Kidney epithelial cell (primary cell): ENCODE measurements around the gene LRFN5. TPM values are rescaled to one million over a fixed set of nuclear protein-coding genes. Genes with fewer than 3 reads are reported as not detected.

Experiments used
- DNase-seq: peaks from one replicate; pipeline ENCODE4 v3.0.0-alpha.2; 2010; ENCODE audit warnings: low read depth
- H3K27me3 ChIP-seq: 2 replicates; pipeline ENCODE4 v1.6.0; 2011; ENCODE audit warnings: low read length; ENCODE audit not compliant: control insufficient read depth, insufficient read depth
- H3K36me3 ChIP-seq: 2 replicates; pipeline ENCODE4 v1.5.1; 2011; ENCODE audit warnings: low read length; ENCODE audit not compliant: control insufficient read depth, insufficient read depth
- H3K4me3 ChIP-seq: 2 replicates; pipeline ENCODE4 v1.5.1; 2011; ENCODE audit warnings: low read depth, mild to moderate bottlenecking, control low read depth, low read length
- total RNA-seq: library from RNA; depleted of rRNA; stranded (reverse); fragments of >200 nt; gene quantifications from 2 replicates; pipeline ENCODE4 v1.2.3, GENCODE V29; 2015
- TF ChIP-seq, protein P1 (sequence below): IDR thresholded peaks from 2 replicates; pipeline ENCODE4 v1.5.1; 2011; ENCODE audit warnings: mild to moderate bottlenecking, moderate library complexity, low read length, control low read depth, inconsistent platforms; ENCODE audit not compliant: insufficient read depth, poor library complexity, severe bottlenecking

LRFN5 gene
- total RNA-seq, 1 donor from 2014 or later = 3.5 TPM

DNA sequence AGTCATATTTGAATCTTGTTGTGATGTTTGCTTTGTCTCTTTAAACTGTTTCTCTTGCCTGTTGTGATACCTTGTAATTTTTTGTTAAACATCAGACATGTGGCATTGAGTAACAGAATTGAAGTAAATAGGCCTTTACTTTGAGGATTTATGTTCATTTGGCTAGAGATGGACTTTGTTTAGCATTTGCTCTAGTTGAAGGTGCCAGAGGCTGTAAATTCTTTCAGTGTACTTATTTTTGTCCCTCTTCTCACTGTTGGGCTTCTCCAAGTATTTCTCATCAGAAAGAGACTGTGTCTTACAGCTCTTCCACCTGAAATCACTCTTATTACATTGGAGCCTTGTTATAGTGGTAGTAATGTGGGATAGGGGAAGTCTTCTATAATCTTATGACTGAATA, 175.8 kb downstream of the LRFN5 start:
- DNase-seq = no peak
- no peak overlapping the region for H3K4me3 ChIP-seq
- no peaks in the 10 kb centered on the region for H3K36me3 ChIP-seq
- TF ChIP-seq, protein P1, sequence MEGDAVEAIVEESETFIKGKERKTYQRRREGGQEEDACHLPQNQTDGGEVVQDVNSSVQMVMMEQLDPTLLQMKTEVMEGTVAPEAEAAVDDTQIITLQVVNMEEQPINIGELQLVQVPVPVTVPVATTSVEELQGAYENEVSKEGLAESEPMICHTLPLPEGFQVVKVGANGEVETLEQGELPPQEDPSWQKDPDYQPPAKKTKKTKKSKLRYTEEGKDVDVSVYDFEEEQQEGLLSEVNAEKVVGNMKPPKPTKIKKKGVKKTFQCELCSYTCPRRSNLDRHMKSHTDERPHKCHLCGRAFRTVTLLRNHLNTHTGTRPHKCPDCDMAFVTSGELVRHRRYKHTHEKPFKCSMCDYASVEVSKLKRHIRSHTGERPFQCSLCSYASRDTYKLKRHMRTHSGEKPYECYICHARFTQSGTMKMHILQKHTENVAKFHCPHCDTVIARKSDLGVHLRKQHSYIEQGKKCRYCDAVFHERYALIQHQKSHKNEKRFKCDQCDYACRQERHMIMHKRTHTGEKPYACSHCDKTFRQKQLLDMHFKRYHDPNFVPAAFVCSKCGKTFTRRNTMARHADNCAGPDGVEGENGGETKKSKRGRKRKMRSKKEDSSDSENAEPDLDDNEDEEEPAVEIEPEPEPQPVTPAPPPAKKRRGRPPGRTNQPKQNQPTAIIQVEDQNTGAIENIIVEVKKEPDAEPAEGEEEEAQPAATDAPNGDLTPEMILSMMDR = no peak
- no peaks in the 10 kb centered on the region for H3K27me3 ChIP-seq

DNA sequence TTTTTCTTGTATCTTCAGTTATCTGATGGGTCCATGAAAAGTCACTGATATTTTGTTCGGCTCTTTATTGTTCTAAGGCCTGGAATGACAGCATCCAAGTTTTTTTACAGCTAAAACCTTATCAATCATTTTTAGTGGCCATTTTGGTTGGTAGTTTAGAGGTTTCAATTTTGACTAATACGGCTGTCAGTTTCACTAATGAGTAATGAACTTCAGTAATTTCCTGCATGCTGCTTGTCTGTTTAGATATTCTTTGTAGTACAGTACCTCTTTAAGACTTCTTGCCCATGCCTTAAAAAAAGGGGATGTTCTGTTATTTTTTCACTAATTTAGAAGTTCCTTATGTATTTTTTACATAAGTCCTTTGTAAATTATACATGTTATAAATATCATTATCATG, 176.7 kb downstream of the LRFN5 start:
- Histone ChIP-seq H3K27me3 (no peaks in the 10 kb centered on the region), H3K36me3 (no peaks in the 10 kb centered on the region), H3K4me3 (no peak overlapping the region)
- no peak for DNase-seq
- TF ChIP-seq, protein P1 = no peak

DNA sequence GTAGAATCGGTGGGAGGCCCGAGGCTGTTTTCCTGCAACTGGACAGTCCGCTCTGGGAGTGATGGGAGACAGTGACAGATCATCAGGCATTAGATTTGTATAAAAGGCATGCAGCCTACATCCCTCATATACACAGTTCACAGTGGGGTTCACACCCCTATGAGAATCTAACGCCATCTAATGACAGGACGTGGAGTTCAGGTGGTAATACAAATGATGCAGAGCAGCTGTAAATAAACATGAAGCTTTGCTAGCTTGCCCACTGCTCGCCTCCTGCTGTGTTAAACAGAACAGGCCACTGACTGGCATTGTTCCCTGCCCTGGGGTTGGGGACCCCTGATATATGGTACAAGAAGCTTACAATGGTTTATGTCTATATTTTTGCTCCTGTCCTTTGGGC, 179.0 kb downstream of the LRFN5 start:
- no peaks in the 10 kb centered on the region for H3K36me3 ChIP-seq
- no peaks in the 10 kb centered on the region for H3K27me3 ChIP-seq
- TF ChIP-seq, protein P1 = no peak
- DNase-seq = no peak
- H3K4me3 ChIP-seq = no peak overlapping the region

DNA sequence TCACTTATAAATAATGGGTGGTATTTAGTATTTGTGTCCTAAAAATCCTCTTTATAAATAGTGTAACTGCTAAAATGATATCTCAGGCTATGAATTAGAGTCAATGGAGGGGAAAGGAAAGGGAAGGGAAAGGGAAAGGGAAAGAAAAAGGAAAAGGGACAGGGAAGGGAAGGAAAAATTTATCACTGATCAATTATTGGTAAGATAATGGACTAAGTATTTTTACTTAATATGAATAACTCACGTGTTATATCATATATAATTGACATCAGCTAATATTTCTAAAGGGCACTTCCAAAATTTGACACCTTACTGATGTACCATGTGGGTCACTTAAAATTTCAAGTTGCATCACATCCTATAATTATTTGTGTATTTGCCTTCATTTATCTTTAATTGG, 193.1 kb downstream of the LRFN5 start:
- H3K4me3 ChIP-seq = no peak overlapping the region
- TF ChIP-seq, protein P1 = no peak
- no peak for DNase-seq
- no peaks in the 10 kb centered on the region for H3K36me3 ChIP-seq
- H3K27me3 ChIP-seq = no peaks in the 10 kb centered on the region

DNA sequence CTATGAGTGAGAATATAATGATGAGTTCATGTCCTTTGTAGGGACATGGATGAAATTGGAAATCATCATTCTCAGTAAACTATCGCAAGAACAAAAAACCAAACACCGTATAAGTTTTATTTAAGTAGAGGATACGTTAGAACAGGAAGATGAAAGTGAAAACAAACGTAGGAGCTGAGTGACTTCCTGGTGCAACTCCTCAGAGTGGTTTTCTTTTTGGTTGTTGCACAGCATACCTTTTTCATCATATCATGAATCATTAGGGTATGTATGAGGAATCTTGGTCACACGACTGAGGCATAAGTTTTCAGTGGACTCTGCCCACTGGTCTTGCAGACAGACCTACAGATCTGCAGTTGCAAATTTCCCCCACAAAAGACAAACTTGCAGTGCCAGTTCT, 199.0 kb downstream of the LRFN5 start:
- H3K4me3 ChIP-seq = no peak overlapping the region
- no peaks in the 10 kb centered on the region for H3K27me3 ChIP-seq
- no peak for DNase-seq
- H3K36me3 ChIP-seq = no peaks in the 10 kb centered on the region
- TF ChIP-seq, protein P1 = no peak

DNA sequence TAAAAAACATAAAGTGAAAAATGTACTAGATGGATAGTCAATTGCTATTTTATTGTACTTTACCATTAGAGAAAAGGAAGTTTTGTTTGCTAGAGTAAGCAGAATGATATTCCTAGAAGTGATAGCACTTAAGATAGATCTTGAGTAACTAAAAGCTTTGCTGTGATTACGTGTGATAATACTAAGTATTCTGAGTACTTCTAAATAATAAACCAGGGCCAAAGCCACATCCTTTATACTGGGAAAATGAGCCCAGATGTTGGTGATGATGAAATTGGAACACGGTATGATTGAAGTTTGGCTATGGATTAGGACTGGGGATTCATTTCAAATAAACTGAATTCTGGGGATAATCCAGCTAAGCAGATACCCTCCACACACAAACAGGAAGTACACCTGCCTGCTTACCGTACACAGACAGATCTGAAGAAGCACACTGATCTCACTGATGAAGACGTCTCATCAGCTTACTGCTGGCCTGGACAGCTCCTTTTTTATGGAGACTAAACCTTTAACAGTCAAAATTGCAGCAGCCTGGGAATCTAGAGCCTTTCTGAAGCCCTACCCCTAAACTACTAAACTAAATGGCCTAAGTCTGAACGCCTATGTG, 199.8 kb downstream of the LRFN5 start:
- no peaks in the 10 kb centered on the region for H3K27me3 ChIP-seq
- H3K36me3 ChIP-seq = no peaks in the 10 kb centered on the region
- DNase-seq = no peak
- no peak overlapping the region for H3K4me3 ChIP-seq
- TF ChIP-seq, protein P1 = no peak
